Stimulated activated naive CD4-positive, alpha-beta T cell (primary cell): ENCODE results near the gene ALLC.

ENCODE experiments used
- DNase-seq, 6 experiments: peaks; one replicate each; lab custom pipeline; 2025; lab: John Stamatoyannopoulos, UW

ALLC gene

GRCh38 chr2:3751251-3751650 is 93.3 kb downstream of the ALLC start:
- no peak for DNase-seq

DNA sequence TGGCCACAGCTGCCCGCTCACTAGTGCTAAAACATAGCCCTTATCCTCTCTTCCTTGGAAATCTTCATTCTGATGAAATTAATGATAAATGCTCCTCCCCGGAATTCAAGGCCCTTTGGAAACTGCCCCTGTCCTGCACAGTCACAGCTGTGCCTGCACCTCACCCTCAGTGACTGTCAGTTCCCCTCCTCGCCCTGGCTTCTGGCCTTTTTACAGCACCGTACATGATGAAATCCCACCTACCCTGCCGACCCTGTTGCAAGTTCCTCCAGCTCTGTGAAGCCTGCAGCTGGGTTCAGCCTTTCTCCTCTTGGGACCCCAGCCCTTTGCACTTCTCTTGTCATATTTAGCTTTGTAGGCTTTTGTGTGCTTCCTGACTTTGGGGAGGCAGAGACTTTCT is 93.8 kb downstream of the ALLC start:
- DNase-seq, result no peak
